ENCODE results near the gene ARPIN. TPM values are rescaled to one million over a fixed set of nuclear protein-coding genes. Genes with fewer than 3 reads are reported as not detected.

Gene ARPIN
- total and polyA plus RNA-seq, 9 of the 15 experiments (the other 6 are each of a cell fraction or from before 2014, with no cell fraction given): not detected

GRCh38 chr15:89947385-89947784 is 34.6 kb upstream of the ARPIN start (continued):
- TF ChIP-seq PBX2 (CRISPR knock-in tag; IDR thresholded peaks at IDR 0.05; ENCODE audit: low read depth) (no peak), PBX2 (tag; conservative IDR thresholded peaks at IDR 0.05; ENCODE audit: low read depth) (peak; percentile 55)

GRCh38 chr15:89946681-89947299 is 34.0 kb upstream of the ARPIN start:
- Histone ChIP-seq H3K27me3 (ENCODE audit: control insufficient read depth in 2 of 2, insufficient read depth in 2 of 2, low read length in 2 of 2) (no peaks in the 10 kb centered on the region), H3K4me1 (replicated peaks in 1 of 2; ENCODE audit: control insufficient read depth in 2 of 2, insufficient read depth in 2 of 2, low read length in 2 of 2) (peaks cover 0 to 14% of the 10 kb centered on the region in 2 experiments; a peak in 3 of 5 replicates), H3K9me3 (replicated peaks; ENCODE audit: control insufficient read depth, insufficient read depth, low read depth, low read length) (no peaks in the 10 kb centered on the region), H2AFZ (ENCODE audit: low read depth, low read length) (peak overlapping the region; percentile 91), H3K4me3 (no peak overlapping the region), H3K9ac (ENCODE audit: insufficient read depth in 1 of 2, low read depth in 2 of 2, low read length in 2 of 2) (peak overlapping the region in 1 of 2 experiments; percentile 7; a peak in 1 of 4 replicates), H4K20me1 (replicated peaks; ENCODE audit: control insufficient read depth, insufficient read depth, low read length) (no peaks in the 10 kb centered on the region), H3K79me2 (ENCODE audit: control insufficient read depth, insufficient read depth, low read length) (no peaks in the 10 kb centered on the region), H3K36me3 (ENCODE audit: control insufficient read depth, insufficient read depth, low read length) (no peaks in the 10 kb centered on the region), H3K27ac (ENCODE audit: extremely low read depth, low read depth, low read length) (peak overlapping the region; percentile 58; the same call in 2 of the 3 replicates), H3K9me1 (ENCODE audit: control insufficient read depth, insufficient read depth, low read length) (no peaks in the 10 kb centered on the region), H3K4me2 (ENCODE audit: insufficient read depth, low read length) (peak overlapping the region; percentile 46)
- no TSS peak for BruUV-seq (replicated peaks)
- in situ Hi-C loops (cut with MboI) (no loop called here), intact Hi-C loops (cut with micrococcal nuclease) (no loop called here)
- ChIA-PET POLR2A (interaction anchor here (0.7 to 1.0 kb wide), 2 partner anchors 25 to 313 kb away, joined by 3 read pairs; no protein-coding TSS in a partner anchor), CTCF (ENCODE audit: low intra/inter-chr PET ratio) (no interaction called here)
- DNase-seq (ENCODE audit: extremely low read depth in 1 of 4, low spot score in 3 of 4) (peak in 1 of 4 experiments; percentile 13), FAIRE-seq (peak; percentile 37), ATAC-seq (peak; percentile 65)
- WGBS (ENCODE audit: insufficient coverage, low coverage, missing lambda C conversion rate): 27% methylated on average over 6 of the region's 6 CpGs
- TF ChIP-seq MEIS2 (IDR thresholded peaks at IDR 0.05; ENCODE audit: partially characterized antibody) (peak; percentile 42), TFE3 (CRISPR knock-in tag; IDR thresholded peaks at IDR 0.05) (peak; percentile 90), TEAD1 (CRISPR knock-in tag; IDR thresholded peaks at IDR 0.05) (0 out of 4 replicates have a peak, but pooled peaks of 1 of the 2 experiments have one; percentile 7), ZNF140 (CRISPR knock-in tag; IDR thresholded peaks at IDR 0.05) (no peak), ZNF717 (CRISPR knock-in tag; IDR thresholded peaks at IDR 0.05) (no peak), FOSL1 (tag; conservative IDR thresholded peaks at IDR 0.05) (peak; percentile 27; the same call in 1 of the 2 replicates), CBFA2T2 (conservative IDR thresholded peaks at IDR 0.05) (0 out of 2 replicates have a peak, but pooled peaks have one; percentile 2), E2F3 (CRISPR knock-in tag; IDR thresholded peaks at IDR 0.05) (no peak), TOE1 (IDR thresholded peaks at IDR 0.05; ENCODE audit: borderline replicate concordance) (peak; percentile 74; the same call in 1 of the 2 replicates), TOE1 (CRISPR knock-in tag; IDR thresholded peaks at IDR 0.05; ENCODE audit: borderline replicate concordance, low read depth) (no peak), PKNOX1 (IDR thresholded peaks at IDR 0.05) (peak; percentile 59), POLR2AphosphoS5 (IDR thresholded peaks at IDR 0.05; ENCODE audit: control insufficient read depth, insufficient read depth, low read depth, low read length) (no peak), SMAD1 (IDR thresholded peaks at IDR 0.05; ENCODE audit: low read depth, low read length, partially characterized antibody) (no peak)
